Activated CD4-positive, CD25-positive, alpha-beta regulatory T cell (primary cell): Measurements from ENCODE around the gene QRFP.

Experiments used
- DNase-seq, 4 experiments: peaks; one replicate each; lab custom pipeline; 2025; lab: John Stamatoyannopoulos, UW

Gene QRFP

GRCh38 chr9:130890870-130891687, 5.5 kb downstream of the QRFP start:
- DNase-seq, result no peak

- no peak for DNase-seq
These were observed 6.5 kb downstream of the QRFP start for GRCh38 chr9:130890124-130890523.

GRCh38 chr9:130888146-130888885, 8.3 kb downstream of the QRFP start:
- DNase-seq, result no peak

- DNase-seq, result no peak
These were observed 9.0 kb downstream of the QRFP start for GRCh38 chr9:130887494-130888144.

GRCh38 chr9:130886981-130887380, 9.6 kb downstream of the QRFP start:
- DNase-seq, result no peak

- no peak for DNase-seq
These were observed 10.9 kb downstream of the QRFP start for GRCh38 chr9:130885484-130886375.

GRCh38 chr9:130884542-130885483, 11.8 kb downstream of the QRFP start:
- DNase-seq, result no peak

- DNase-seq, result no peak
These were observed 12.5 kb downstream of the QRFP start for GRCh38 chr9:130884111-130884531.

GRCh38 chr9:130883479-130883878, 13.1 kb downstream of the QRFP start:
- no peak for DNase-seq

- no peak for DNase-seq
These were observed 13.9 kb downstream of the QRFP start for GRCh38 chr9:130882696-130883225.

- DNase-seq, result no peak
These were observed 15.1 kb downstream of the QRFP start for GRCh38 chr9:130881516-130881915.

- no peak for DNase-seq
These were observed 15.9 kb downstream of the QRFP start for GRCh38 chr9:130880599-130881220.

GRCh38 chr9:130879863-130880411, 16.7 kb downstream of the QRFP start:
- DNase-seq, result no peak

GRCh38 chr9:130878295-130878694, 18.3 kb downstream of the QRFP start:
- no peak for DNase-seq

GRCh38 chr9:130877300-130877699, 19.3 kb downstream of the QRFP start:
- DNase-seq, result no peak

- DNase-seq, result no peak
These were observed 21.8 kb downstream of the QRFP start for GRCh38 chr9:130874783-130875182.

- no peak for DNase-seq
These were observed 22.6 kb downstream of the QRFP start for GRCh38 chr9:130873966-130874365.

GRCh38 chr9:130872912-130873503, 23.6 kb downstream of the QRFP start:
- no peak for DNase-seq

GRCh38 chr9:130872508-130872907, 24.1 kb downstream of the QRFP start:
- no peak for DNase-seq
